Activated T-helper 9 cell treated with anti-CD3 and anti-CD28 coated beads, Interleukin-2, amount 50 U/mL, for 16 hours (primary cell): Measurements from ENCODE around the gene DTNB.
"Not testable (repeated sequence)": the region's sequence is repeated elsewhere in the genome, so short reads cannot be mapped to it uniquely, and the experiment has no call there.

Experiments
- DNase-seq: peaks from one replicate; pipeline ENCODE4 v3.0.0-alpha.2; 2020; ENCODE audit warnings: low read depth

Gene DTNB

DNA sequence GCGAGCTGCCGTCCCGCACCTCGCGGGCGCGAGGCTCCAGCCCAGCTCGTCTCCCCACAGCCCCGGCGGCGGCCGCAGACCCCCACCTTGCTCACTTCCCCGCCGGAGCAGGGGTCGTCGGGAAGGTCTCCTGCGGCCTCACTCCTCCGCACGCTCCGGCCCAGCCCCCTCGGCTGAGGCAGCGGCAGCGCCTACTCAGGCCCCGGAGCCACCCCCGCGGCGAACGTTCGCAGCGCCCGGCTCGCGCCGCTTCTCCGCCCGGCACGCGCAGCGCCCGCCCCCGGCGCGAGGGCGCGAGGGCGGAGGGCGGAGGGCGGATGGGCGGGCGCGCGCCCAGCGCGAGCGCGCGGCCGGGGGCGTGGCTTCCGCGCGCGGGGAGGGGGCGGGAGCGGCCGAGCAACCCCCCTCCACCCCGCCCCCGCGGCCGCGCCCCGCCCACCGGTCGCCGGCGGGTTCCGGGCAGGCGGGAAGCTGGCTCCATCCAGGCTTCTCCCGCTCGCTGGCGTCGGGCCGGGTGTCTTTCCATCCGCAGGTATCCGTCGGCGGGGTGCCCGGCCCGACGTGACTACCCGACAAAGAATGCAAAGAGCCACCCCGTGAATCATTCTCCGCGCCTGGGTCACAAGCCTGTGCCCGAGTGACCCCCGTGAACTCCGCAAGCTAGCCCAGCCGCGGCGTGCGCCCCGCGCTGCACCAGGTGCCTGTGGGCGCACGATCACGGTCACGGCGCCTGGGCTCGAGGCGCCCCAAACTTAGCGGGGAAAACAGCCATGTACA is at the start of gene DTNB:
Gene DTNB (minus strand): TSS at position 278 of the 777 bp plus-strand sequence. CDS start 20,917 bp downstream, outside the sequence.
- peak; percentile 71 for DNase-seq

DNA sequence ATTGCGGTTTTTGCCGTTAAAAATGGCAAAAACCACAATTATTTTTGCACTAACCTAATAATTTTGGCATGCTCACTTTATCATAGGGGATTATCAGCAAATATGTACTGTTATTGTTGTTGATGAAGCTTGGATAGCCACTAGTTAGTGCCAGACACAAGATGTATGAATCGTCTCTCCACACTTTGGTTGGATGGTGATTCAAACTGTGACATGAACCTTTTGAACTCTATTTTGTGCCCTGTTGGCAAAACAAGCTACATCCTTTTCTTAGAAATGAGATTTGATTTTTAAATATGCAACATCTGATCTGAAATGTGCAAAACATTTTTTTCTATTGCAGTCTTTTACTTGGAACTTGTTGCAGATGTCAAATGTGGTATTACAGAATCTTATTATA is 48.8 kb upstream of the DTNB start:
- no peak for DNase-seq

GRCh38 chr2:25720575-25720974 is 47.2 kb upstream of the DTNB start:
- no peak for DNase-seq

- DNase-seq, result no peak
Observed at GRCh38 chr2:25714740-25715139, 41.4 kb upstream of the DTNB start.

GRCh38 chr2:25712455-25712854 is 39.1 kb upstream of the DTNB start:
- no peak for DNase-seq

DNA sequence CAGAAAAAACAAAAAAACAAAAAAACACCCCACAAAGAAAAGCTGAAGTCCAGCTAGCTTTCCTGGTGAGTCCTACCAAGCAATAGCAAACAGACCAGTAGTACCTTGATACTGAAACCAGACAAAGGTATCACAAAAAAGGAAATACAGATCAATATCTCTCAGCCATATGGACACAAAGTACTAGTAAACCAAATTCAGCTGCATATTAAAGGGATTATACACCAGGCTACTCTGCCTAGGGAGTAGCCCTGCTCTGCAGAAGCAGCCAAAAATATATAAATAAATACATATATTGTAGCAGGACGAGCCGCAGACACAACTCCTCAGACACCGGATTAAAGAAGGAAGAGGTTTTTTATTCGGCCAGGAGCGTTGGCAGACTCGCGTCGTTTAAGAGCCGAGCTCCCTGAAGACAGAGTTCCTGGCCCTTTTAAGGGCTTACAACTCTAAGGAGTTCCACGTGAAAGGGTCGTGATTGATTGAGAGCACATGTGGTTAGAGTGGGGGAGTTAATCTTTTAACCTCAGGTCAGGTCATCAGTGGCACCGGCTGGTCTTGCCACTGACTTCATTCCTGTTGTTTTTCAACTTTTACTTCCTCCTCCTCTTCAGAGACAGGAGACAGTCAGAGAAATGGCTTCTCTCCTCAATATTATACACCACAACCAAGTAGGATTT is 38.4 kb upstream of the DTNB start:
- no peak for DNase-seq

GRCh38 chr2:25710750-25711149 is 37.4 kb upstream of the DTNB start:
- DNase-seq, result no peak

DNA sequence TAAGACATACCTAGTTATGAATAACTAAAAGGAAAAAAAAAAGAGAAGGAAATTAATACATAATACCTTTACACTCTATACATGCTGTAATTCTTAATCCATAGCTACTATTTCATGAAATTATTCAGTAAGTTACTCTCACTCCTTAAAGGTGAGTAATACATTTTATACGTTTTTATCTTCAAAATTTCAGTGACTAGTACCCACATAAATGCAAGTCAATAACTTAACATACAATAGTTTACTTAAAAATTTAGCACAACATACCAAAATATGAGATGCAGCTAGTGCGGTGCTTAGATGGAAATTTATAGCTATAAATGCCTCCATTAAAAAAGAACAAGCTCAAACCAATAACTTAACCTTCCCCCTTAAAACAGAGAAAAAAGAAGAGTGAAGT is 36.0 kb upstream of the DTNB start:
- DNase-seq, result no peak

DNA sequence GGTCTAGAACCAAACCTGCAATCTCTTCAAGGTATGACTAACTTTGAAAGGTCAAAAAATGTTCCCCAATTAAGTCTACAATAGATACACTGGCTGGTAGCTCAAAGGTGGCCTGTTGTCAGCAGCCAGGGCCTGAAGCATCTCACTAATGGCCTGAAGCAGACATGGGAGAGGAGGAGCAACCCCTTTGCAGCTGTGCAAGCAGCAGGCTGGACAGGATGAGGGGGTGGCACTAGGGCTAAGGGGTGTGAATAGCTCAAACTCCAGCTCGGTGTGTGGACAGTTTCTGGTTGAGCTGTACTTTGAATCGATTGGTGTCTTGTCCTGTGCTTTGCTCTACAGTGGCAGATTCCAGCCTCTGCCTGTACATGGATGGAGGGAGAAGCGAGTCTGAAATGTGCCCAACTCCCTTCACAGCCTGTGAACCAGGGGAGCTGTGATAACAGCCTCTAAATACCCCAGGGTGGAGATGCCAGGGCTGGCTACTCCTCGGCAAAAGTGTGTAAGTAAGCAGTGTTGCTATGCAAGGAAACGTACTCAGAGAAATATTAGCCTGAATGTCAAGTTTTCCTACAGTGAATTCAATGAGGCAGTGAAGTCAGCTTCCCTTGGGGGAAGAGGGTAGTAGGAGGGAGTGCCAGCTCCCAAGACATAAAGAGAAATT is 34.7 kb upstream of the DTNB start:
- DNase-seq, result no peak

GRCh38 chr2:25705575-25705974 is 32.2 kb upstream of the DTNB start:
- not testable (repeated sequence) for DNase-seq

DNA sequence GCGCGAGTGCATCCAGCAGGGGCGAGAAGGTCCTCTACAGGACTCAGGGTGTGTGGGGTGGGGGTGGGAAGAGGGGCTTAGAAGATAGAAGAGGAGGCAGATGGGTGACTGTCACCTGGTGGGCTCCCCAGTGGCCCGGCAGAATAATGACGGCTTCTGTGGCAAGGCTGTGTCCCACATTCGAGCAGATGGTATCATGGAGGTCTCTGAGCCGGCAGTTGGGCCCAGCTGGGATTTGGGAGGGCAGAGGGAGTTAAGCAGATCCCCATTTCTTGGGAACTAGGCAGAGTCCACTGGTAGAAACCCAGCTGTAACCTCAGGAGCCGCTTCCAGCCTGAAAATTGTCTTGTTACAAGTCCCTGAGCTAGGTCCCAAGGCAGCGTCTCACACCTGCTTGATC is 28.4 kb upstream of the DTNB start:
- no peak for DNase-seq

GRCh38 chr2:25700221-25700660 is 26.9 kb upstream of the DTNB start:
- no peak for DNase-seq

GRCh38 chr2:25699216-25699615 is 25.8 kb upstream of the DTNB start:
- no peak for DNase-seq

- no peak for DNase-seq
Observed at GRCh38 chr2:25698752-25699151, 25.4 kb upstream of the DTNB start.

DNA sequence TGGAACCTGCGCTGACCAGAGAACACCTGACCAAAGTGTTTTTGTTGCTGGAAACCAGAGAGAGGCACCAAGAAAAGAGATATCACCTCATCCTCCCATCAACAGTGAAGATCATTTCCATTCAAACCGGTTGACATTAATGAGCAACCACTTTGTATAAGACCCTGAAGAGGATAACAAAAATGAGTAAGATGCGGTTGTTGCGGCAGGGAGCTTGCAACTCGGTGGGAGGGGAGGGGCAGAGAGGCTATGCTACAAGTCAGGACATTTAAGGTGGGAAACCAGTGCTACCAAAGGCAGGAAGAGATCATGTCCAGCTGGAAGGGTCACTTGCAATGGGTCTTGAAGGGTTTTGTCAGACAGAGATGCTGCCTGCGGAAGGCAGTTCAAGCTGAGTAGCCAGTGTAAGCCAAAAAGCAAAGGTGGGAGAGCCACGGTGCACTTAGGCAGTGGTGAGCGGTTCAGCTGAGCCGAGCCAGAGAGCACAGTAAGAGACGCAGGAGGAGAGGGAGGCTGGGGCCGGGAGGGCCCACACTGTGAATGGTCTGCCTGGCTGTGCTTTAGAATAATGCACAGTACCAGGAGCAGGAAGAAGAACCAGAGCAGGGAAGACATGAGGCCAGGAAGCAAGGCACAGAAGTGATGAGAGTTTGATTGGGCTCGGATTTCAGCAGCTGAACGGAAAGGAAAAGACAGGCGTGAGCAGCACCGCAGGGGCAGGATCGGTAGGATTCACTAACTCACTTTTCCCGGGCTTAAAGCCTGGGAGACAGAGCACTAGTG is 24.4 kb upstream of the DTNB start:
- no peak for DNase-seq

- DNase-seq, result no peak
Observed at GRCh38 chr2:25692737-25693445, 19.5 kb upstream of the DTNB start.

DNA sequence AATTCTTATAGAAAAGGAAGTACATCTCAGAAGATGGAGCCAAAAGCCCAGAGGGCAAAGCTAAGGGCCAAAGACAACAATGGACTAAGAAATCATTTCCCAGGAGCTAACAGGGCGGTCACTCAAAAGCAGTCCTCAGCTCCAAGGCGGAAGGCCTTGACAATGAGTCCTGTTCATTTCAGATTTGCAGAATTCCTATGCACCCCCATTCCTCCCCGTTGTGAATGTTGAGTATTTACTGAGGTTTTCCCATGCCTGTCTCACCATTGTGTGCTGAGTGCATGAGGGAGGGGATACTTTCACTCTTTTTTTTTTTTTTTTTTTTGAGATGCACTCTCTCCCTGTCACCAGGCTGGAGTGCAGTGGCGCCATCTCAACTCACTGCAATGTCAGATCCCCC is 18.8 kb upstream of the DTNB start:
- no peak for DNase-seq

- DNase-seq, result no peak
Observed at GRCh38 chr2:25690058-25690457, 16.7 kb upstream of the DTNB start.

DNA sequence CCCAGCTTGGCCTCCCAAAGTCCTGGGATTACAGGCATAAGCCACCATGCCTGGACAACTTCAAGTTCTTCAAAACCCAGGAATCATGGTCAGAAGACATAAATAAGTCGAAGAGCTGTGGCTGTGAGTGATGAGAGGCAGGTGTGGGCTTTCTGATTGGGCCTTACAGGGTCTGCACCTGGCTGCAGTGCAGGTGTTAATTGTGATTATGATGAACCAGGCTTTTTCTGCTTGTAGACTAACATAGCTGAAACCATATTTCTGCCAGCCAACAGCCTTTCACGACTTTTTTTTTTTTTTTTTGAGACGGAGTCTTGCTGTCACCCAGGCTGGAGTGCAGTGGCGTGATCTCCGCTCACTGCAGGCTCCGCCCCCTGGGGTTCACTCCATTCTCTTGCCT is 14.9 kb upstream of the DTNB start:
- no peak for DNase-seq

GRCh38 chr2:25685741-25686140 is 12.4 kb upstream of the DTNB start:
- no peak for DNase-seq

DNA sequence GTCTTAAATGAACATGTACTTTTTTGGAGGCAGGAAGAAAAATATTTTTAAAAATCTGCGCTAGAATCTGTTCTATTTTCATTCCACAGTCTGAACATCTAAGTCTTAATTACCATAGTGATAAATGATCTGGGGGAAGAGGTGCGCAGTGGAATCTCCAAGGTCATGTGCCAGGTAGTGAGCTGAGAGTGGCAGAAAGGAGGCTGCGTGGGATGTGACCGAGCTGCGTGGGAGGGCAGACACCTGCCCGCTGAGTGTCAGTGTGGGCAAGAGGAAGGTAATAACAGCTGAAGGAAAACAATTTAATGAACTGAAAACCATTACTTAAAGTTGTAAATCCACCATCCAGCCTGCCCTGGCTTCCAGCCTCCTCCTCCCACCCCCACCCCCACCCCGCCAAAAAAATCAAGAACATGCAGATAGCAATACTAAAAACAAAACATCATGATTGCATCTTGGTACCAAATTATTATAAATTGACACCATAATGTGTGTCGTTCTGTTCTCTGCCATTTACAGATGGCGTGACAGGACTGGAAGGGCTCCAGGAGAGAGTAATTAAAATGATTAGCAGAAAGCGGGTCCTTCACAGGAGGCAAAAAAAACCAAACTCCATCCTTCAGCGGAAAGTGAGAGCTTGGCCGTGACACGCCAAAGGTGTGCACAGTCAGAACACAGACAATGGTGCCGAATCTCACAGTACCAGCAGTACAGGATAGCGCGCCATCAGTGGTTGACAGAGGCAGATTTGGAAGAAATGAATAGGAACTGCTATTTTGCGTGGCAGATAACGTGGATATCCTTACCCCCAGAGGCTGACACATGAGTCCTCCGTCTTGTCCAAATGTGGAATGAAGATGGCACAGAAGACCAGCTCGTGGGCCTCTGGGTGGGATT is 11.4 kb upstream of the DTNB start:
- no peak for DNase-seq
